HepG2 (cell line): ENCODE data around the gene FYB1. TPM values are rescaled to one million over a fixed set of nuclear protein-coding genes. Genes with fewer than 3 reads are reported as not detected.

Source experiments
- ATAC-seq: fragments of 200-7000 bp; cut with Tn5 transposase; 3 replicates; pipeline ENCODE4 v1.9.1; 2020; ENCODE audit warnings: mild to moderate bottlenecking, moderate library complexity
- BruUV-seq: library from RNA; stranded (reverse); fragments of 400-500 nt; replicated peaks from 2 replicates; lab custom pipeline; 2021; lab: Mats Ljungman, UMichigan
- CTCF ChIA-PET: fragments of 300-600 bp; formaldehyde crosslinking; extraction: SDS; loops from one replicate; lab custom pipeline; 2021; ENCODE audit warnings: low total read pairs, inconsistent platforms, low intra/inter-chr PET ratio; lab: Yijun Ruan, JAX
- POLR2A ChIA-PET: fragments of 350-600 bp; sonication (Branson Sonifier 250); formaldehyde crosslinking; loops from one replicate; lab custom pipeline; 2020; ENCODE audit warnings: antibody characterized with exemption, inconsistent platforms; lab: Yijun Ruan, JAX
- DNase-seq: peaks from one replicate; pipeline ENCODE4 v3.0.0-alpha.2; 2015; ENCODE audit warnings: low spot score
- FAIRE-seq: peaks from 3 replicates; lab custom pipeline; 2011; peaks lifted over from hg19 to GRCh38; lab: Jason Lieb, UNC
- H2AFZ ChIP-seq: one replicate; pipeline ENCODE4 v1.6.1; 2011; ENCODE audit warnings: low read length, inconsistent platforms
- H3K27ac ChIP-seq: fragments of 300-600 bp; 3 replicates; pipeline ENCODE4 v1.8.0; 2011; ENCODE audit warnings: mixed run types, mild to moderate bottlenecking, mixed read lengths, low read length, inconsistent platforms; ENCODE audit not compliant: insufficient read depth; ENCODE audit errors: extremely low read length
- H3K27me3 ChIP-seq, 2 experiments: fragments of 200-600 bp in 1 of 2; 2 replicates in 1 of 2; 3 replicates in 1 of 2; pipeline versions ENCODE4 v1.6.0 to v1.8.0; 2011; ENCODE audit warnings: low read length in 2 of 2, mild to moderate bottlenecking in 2 of 2, moderate library complexity in 2 of 2, inconsistent platforms in 1 of 2; ENCODE audit not compliant: insufficient read depth in 2 of 2, control insufficient read depth in 1 of 2
- H3K36me3 ChIP-seq, 2 experiments: fragments of 200-600 bp in 1 of 2; replicated peaks in 1 of 2; 2 replicates in 1 of 2; 3 replicates in 1 of 2; pipeline versions ENCODE4 v1.5.1 to v1.8.0; 2011; ENCODE audit warnings: low read length in 2 of 2, inconsistent platforms in 1 of 2; ENCODE audit not compliant: insufficient read depth in 2 of 2, control insufficient read depth in 1 of 2
- H3K4me1 ChIP-seq: 2 replicates; pipeline ENCODE4 v1.5.1; 2012; ENCODE audit warnings: low read length, inconsistent platforms; ENCODE audit not compliant: insufficient read depth
- H3K4me2 ChIP-seq: 2 replicates; pipeline ENCODE4 v1.6.0; 2011; ENCODE audit warnings: low read depth, low read length, inconsistent platforms
- H3K4me3 ChIP-seq, 3 experiments: fragments of 200-600 bp in 1 of 3; sonication (generic), shearing (Covaris generic) in 1 of 3; replicated peaks in 1 of 3; 2 replicates each; pipeline ENCODE4 v1.5.1; 2011 to 2016; ENCODE audit warnings: low read length in 3 of 3, inconsistent platforms in 2 of 3, low read depth in 2 of 3, mild to moderate bottlenecking in 2 of 3, control low read depth in 1 of 3, mixed read lengths in 1 of 3; ENCODE audit not compliant: insufficient read depth in 1 of 3
- H3K79me2 ChIP-seq: one replicate; pipeline ENCODE4 v1.6.1; 2011; ENCODE audit warnings: low read length, inconsistent platforms; ENCODE audit not compliant: insufficient read depth
- H3K9ac ChIP-seq: 2 replicates; pipeline ENCODE4 v1.6.0; 2011; ENCODE audit warnings: mild to moderate bottlenecking, low read depth, low read length, inconsistent platforms; ENCODE audit not compliant: insufficient read depth
- H3K9me3 ChIP-seq: 2 replicates; pipeline ENCODE4 v1.5.1; 2012; ENCODE audit warnings: mild to moderate bottlenecking, low read length
- H4K20me1 ChIP-seq: 2 replicates; pipeline ENCODE4 v1.6.0; 2011; ENCODE audit warnings: inconsistent platforms, mild to moderate bottlenecking, low read length, moderate library complexity; ENCODE audit not compliant: insufficient read depth
- BRD4 ChIP-seq: sonication (generic); formaldehyde crosslinking; IDR thresholded peaks from 2 replicates; pipeline ENCODE4 v1.4.0; 2020; ENCODE audit warnings: missing genetic modification reagents
- CBX2 ChIP-seq, 2 experiments: fragments of 200-600 bp in 1 of 2; sonication (generic); formaldehyde crosslinking in 1 of 2; IDR thresholded peaks; 2 replicates each; pipeline versions ENCODE4 v1.7.0 to v1.8.1; 2018 to 2022; ENCODE audit warnings: low read depth in 2 of 2, low read length in 1 of 2, mild to moderate bottlenecking in 1 of 2, missing genetic modification reagents in 1 of 2
- FOXO1 ChIP-seq: sonication (generic); formaldehyde crosslinking; IDR thresholded peaks from 2 replicates; pipeline ENCODE4 v1.4.0; 2020; ENCODE audit warnings: missing genetic modification reagents
- HNF4A ChIP-seq: sonication (generic); formaldehyde crosslinking; IDR thresholded peaks from 2 replicates; pipeline ENCODE4 v1.4.0; 2020; ENCODE audit warnings: missing genetic modification reagents
- KLF13 ChIP-seq: sonication (generic); formaldehyde crosslinking; IDR thresholded peaks from 2 replicates; pipeline ENCODE4 v1.4.0; 2020; ENCODE audit warnings: mild to moderate bottlenecking, missing genetic modification reagents
- MATR3 ChIP-seq: sonication (generic); formaldehyde crosslinking; IDR thresholded peaks from 2 replicates; pipeline ENCODE4 v1.4.0; 2020; ENCODE audit warnings: missing genetic modification reagents
- MLLT10 ChIP-seq: sonication (generic); formaldehyde crosslinking; IDR thresholded peaks from 2 replicates; pipeline ENCODE4 v1.4.0; 2020; ENCODE audit warnings: missing genetic modification reagents
- NFIB ChIP-seq: sonication (generic); formaldehyde crosslinking; IDR thresholded peaks from 2 replicates; pipeline ENCODE4 v1.9.0; 2021; ENCODE audit warnings: missing genetic modification reagents, mild to moderate bottlenecking, borderline replicate concordance
- NR1H2 ChIP-seq: sonication (generic); formaldehyde crosslinking; IDR thresholded peaks from 2 replicates; pipeline ENCODE4 v1.8.1; 2022; ENCODE audit warnings: low read depth, missing genetic modification reagents, borderline replicate concordance
- PRPF4 ChIP-seq: fragments of 200-400 bp; formaldehyde crosslinking; IDR thresholded peaks from 2 replicates; pipeline ENCODE4 v1.6.1; 2016; ENCODE audit warnings: low read length, low read depth; ENCODE audit not compliant: poor library complexity, severe bottlenecking
- RNF219 ChIP-seq: sonication (generic); formaldehyde crosslinking; IDR thresholded peaks from 2 replicates; pipeline ENCODE4 v1.5.0; 2020; ENCODE audit warnings: mild to moderate bottlenecking, missing genetic modification reagents
- SRSF9 ChIP-seq: fragments of 200-400 bp; formaldehyde crosslinking; IDR thresholded peaks from 2 replicates; pipeline ENCODE4 v1.6.1; 2018; ENCODE audit warnings: borderline replicate concordance, mild to moderate bottlenecking, low read depth, low read length; ENCODE audit not compliant: insufficient read depth, poor library complexity, severe bottlenecking
- ZFP62 ChIP-seq: sonication (generic); formaldehyde crosslinking; IDR thresholded peaks from 2 replicates; pipeline ENCODE4 v1.4.0; 2020; ENCODE audit warnings: missing genetic modification reagents
- ZNF253 ChIP-seq: sonication (generic); formaldehyde crosslinking; IDR thresholded peaks from 2 replicates; pipeline ENCODE4 v1.8.0; 2022; ENCODE audit warnings: mild to moderate bottlenecking, missing genetic modification reagents, borderline replicate concordance
- ZNF263 ChIP-seq: sonication (generic); formaldehyde crosslinking; IDR thresholded peaks from 2 replicates; pipeline ENCODE4 v1.4.0; 2020; ENCODE audit warnings: missing genetic modification reagents
- ZNF343 ChIP-seq: sonication (generic); formaldehyde crosslinking; IDR thresholded peaks from 2 replicates; pipeline ENCODE4 v1.4.0; 2020; ENCODE audit warnings: mild to moderate bottlenecking, missing genetic modification reagents
- ZNF781 ChIP-seq: sonication (generic); formaldehyde crosslinking; IDR thresholded peaks from 2 replicates; pipeline ENCODE4 v1.5.1; 2020; ENCODE audit warnings: borderline replicate concordance, mild to moderate bottlenecking, missing genetic modification reagents; ENCODE audit errors: not compliant biosample characterization
- ZNF792 ChIP-seq: IDR thresholded peaks from 2 replicates; pipeline ENCODE4 v1.6.1; 2016
- WGBS: methylation state at CpG from one replicate; pipeline ENCODE4 v1.1.6; 2017; ENCODE audit warnings: low lambda C conversion rate; 5-methylcytosine and 5-hydroxymethylcytosine counted together
- in situ Hi-C: cut with HindIII; loops from 2 replicates; pipeline ENCODE4 v1.10.0; 2017; ENCODE audit warnings: low pct_unique_long_range_greater_than_20kb; ENCODE audit not compliant: extremely low pct_ligation_motif_present
- intact Hi-C: fragments of 100-400 bp; cut with micrococcal nuclease; formaldehyde crosslinking; loops from one replicate; pipeline ENCODE4 v1.10.0; 2022; ENCODE audit not compliant: unreplicated experiment
- polyA plus RNA-seq, 8 experiments: library from polyadenylated mRNA; depleted of rRNA in 3 of 8; stranded (reverse) in 7 of 8; unstranded in 1 of 8; fragments of >200 nt; fragmentation: Illumina TruSeq in 4 of 8; extraction: Trizol in 4 of 8; gene quantifications; 2 replicates each; pipeline versions ENCODE4 v1.2.1 to v1.2.3, GENCODE V29; 2011 to 2016; ENCODE audit warnings: low read depth in 4 of 8, missing spikeins in 1 of 8, mixed read lengths in 1 of 8; ENCODE audit not compliant: insufficient read depth in 1 of 8
- total RNA-seq, 5 experiments: library from RNA; depleted of rRNA; stranded (reverse); fragments of >200 nt; fragmentation: Illumina TruSeq; extraction: Trizol; gene quantifications; 2 replicates each; pipeline ENCODE4 v1.2.3, GENCODE V29; 2016; ENCODE audit warnings: low read depth in 1 of 5
- TF ChIP-seq, protein P1 (sequence below): sonication (generic); formaldehyde crosslinking; IDR thresholded peaks from 2 replicates; pipeline ENCODE4 v1.4.0; 2020; ENCODE audit warnings: missing genetic modification reagents

Gene FYB1
- total and polyA plus RNA-seq, 2 of the 13 experiments (the other 11 are each of a cell fraction or from before 2014, with no cell fraction given), result 0.03 TPM; not detected in 1

DNA sequence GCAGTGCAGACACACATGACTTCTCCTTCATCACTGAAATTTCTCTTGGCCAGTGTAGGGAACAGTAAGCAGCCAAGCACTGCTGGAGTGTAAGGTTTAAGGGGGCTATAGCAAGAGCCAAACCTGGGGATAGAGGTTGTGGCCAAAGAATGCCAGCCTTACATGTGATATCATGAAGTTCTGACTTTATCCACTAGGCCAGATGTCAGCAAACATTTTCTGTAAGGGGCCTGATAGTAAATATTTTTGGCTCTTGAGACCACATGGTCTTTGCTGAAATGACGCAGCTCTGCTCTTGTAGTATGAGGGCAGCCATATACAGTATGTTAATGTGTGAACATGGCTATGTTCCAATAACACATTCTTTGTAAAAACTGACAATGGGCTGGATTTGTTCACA lies 29.7 kb upstream of the FYB1 start:
- intact Hi-C loops, result no loop called here
- no peak for FAIRE-seq

GRCh38 chr5:39240750-39241149 lies 21.4 kb upstream of the FYB1 start:
- Histone ChIP-seq H3K9ac (no peak overlapping the region), H3K27ac (no peak overlapping the region), H2AFZ (no peak overlapping the region), H3K79me2 (no peaks in the 10 kb centered on the region), H3K4me3 (no peak overlapping the region), H4K20me1 (no peaks in the 10 kb centered on the region), H3K4me1 (no peaks in the 10 kb centered on the region), H3K9me3 (no peaks in the 10 kb centered on the region), H3K27me3 (no peaks in the 10 kb centered on the region), H3K4me2 (no peak overlapping the region), H3K36me3 (no peaks in the 10 kb centered on the region)
- ChIA-PET CTCF (no interaction called here), POLR2A (no interaction called here)
- intact Hi-C loops (no loop called here), in situ Hi-C loops (no loop called here)
- no TSS peak for BruUV-seq
- DNase-seq (no peak), FAIRE-seq (no peak), ATAC-seq (no peak)
- 9% methylated on average over 1 of the region's 1 CpG for WGBS
- TF ChIP-seq ZNF343 (CRISPR knock-in tag) (no peak), RNF219 (CRISPR knock-in tag) (no peak), NR1H2 (CRISPR knock-in tag) (no peak), CBX2 (IDR thresholded peaks at IDR 0.05; ENCODE audit: low read depth, low read length) (no peak), CBX2 (CRISPR knock-in tag; IDR thresholded peaks at IDR 0.05; ENCODE audit: low read depth) (no peak), KLF13 (no peak), ZNF253 (no peak), NFIB (no peak), MATR3 (CRISPR knock-in tag) (no peak), ZNF263 (CRISPR knock-in tag) (no peak)

More for the DNA sequence above, 29.7 kb upstream of the FYB1 start:
- ChIA-PET CTCF (no interaction called here), POLR2A (no interaction called here)
- Histone ChIP-seq H3K79me2 (no peaks in the 10 kb centered on the region), H3K27ac (no peak overlapping the region), H3K4me3 (no peak overlapping the region), H3K4me1 (no peaks in the 10 kb centered on the region), H3K9ac (no peak overlapping the region), H3K9me3 (no peaks in the 10 kb centered on the region), H3K36me3 (no peaks in the 10 kb centered on the region), H3K27me3 (no peaks in the 10 kb centered on the region), H4K20me1 (no peaks in the 10 kb centered on the region), H3K4me2 (no peak overlapping the region), H2AFZ (no peak overlapping the region)
- in situ Hi-C loops, result no loop called here
- TF ChIP-seq ZNF792 (CRISPR knock-in tag) (no peak), MLLT10 (CRISPR knock-in tag) (no peak), BRD4 (CRISPR knock-in tag) (no peak), FOXO1 (CRISPR knock-in tag) (no peak), ZFP62 (no peak), ZNF781 (CRISPR knock-in tag) (no peak), PRPF4 (no peak), HNF4A (no peak), SRSF9 (no peak)
- TF ChIP-seq, protein P1, sequence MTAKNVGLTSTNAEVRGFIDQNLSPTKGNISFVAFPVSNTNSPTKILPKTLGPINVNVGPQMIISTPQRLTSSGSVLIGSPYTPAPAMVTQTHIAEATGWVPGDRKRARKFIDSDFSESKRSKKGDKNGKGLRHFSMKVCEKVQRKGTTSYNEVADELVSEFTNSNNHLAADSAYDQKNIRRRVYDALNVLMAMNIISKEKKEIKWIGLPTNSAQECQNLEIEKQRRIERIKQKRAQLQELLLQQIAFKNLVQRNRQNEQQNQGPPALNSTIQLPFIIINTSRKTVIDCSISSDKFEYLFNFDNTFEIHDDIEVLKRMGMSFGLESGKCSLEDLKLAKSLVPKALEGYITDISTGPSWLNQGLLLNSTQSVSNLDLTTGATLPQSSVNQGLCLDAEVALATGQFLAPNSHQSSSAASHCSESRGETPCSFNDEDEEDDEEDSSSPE (CRISPR knock-in tag), result no peak
- no peak for DNase-seq
- WGBS, result 33% methylated on average over 1 of the region's 1 CpG
- no peak for ATAC-seq
- BruUV-seq, result no TSS peak
